GM12878 (cell line): ENCODE measurements around the gene GZMB. TPM values are rescaled to one million over a fixed set of nuclear protein-coding genes. Genes with fewer than 3 reads are reported as not detected.
A peak's percentile ranks its signal among the peaks of the same experiment; 100 is the strongest.

Source experiments
- ATAC-seq: fragments of 200-7000 bp; cut with Tn5 transposase; 3 replicates; pipeline ENCODE4 v1.9.1; 2020; ENCODE audit warnings: mild to moderate bottlenecking, moderate library complexity
- BruUV-seq: library from RNA; stranded (reverse); fragments of 400-500 nt; replicated peaks from 2 replicates; lab custom pipeline; 2021; lab: Mats Ljungman, UMichigan
- CTCF ChIA-PET: fragments of 300-600 bp; sonication (Branson Sonifier 250); formaldehyde crosslinking; extraction: SDS; loops from one replicate; lab custom pipeline; 2021; ENCODE audit warnings: inconsistent platforms; lab: Yijun Ruan, JAX
- POLR2A ChIA-PET: fragments of 350-600 bp; formaldehyde crosslinking; extraction: SDS; loops from one replicate; lab custom pipeline; 2021; ENCODE audit warnings: inconsistent platforms; lab: Charles Lee
- RAD21 ChIA-PET: fragments of 300-600 bp; sonication (Branson Sonifier 250); formaldehyde crosslinking; loops from one replicate; lab custom pipeline; 2023; ENCODE audit warnings: antibody characterized with exemption; ENCODE audit not compliant: unreplicated experiment; lab: Charles Lee
- SMC1A ChIA-PET: fragments of 300-600 bp; sonication (Branson Sonifier 250); formaldehyde crosslinking; loops from one replicate; lab custom pipeline; 2023; ENCODE audit not compliant: unreplicated experiment, uncharacterized antibody; lab: Charles Lee
- DNase-seq: peaks from one replicate; pipeline ENCODE4 v3.0.0-alpha.2; 2011; ENCODE audit warnings: low read depth, low spot score
- FAIRE-seq: peaks from 3 replicates; lab custom pipeline; 2011; peaks lifted over from hg19 to GRCh38; lab: Jason Lieb, UNC
- H2AFZ ChIP-seq: 2 replicates; pipeline ENCODE4 v1.6.0; 2011; ENCODE audit warnings: low read depth, low read length, control low read depth; ENCODE audit not compliant: control insufficient read depth
- H3K27ac ChIP-seq: 2 replicates; pipeline ENCODE4 v1.5.1; 2011; ENCODE audit warnings: control low read depth; ENCODE audit not compliant: control insufficient read depth, insufficient read depth
- H3K27me3 ChIP-seq, 2 experiments: replicated peaks in 1 of 2; 2 replicates each; pipeline versions ENCODE4 v1.6.0 to v1.6.1; 2011; ENCODE audit warnings: low read length in 1 of 2; ENCODE audit not compliant: control insufficient read depth in 2 of 2, insufficient read depth in 2 of 2
- H3K36me3 ChIP-seq, 2 experiments: 2 replicates each; pipeline ENCODE4 v1.5.1; 2011; ENCODE audit warnings: low read length in 1 of 2; ENCODE audit not compliant: control insufficient read depth in 2 of 2, insufficient read depth in 2 of 2
- H3K4me1 ChIP-seq: 2 replicates; pipeline ENCODE4 v1.6.1; 2011; ENCODE audit warnings: mild to moderate bottlenecking, low read length, moderate library complexity, mixed read lengths; ENCODE audit not compliant: control insufficient read depth, insufficient read depth
- H3K4me2 ChIP-seq: 2 replicates; pipeline ENCODE4 v1.6.0; 2011; ENCODE audit warnings: control low read depth; ENCODE audit not compliant: control insufficient read depth, insufficient read depth
- H3K4me3 ChIP-seq: fragments of 200-600 bp; sonication (generic); 2 replicates; pipeline ENCODE4 v1.5.1; 2016
- H3K79me2 ChIP-seq: 2 replicates; pipeline ENCODE4 v1.6.0; 2011; ENCODE audit warnings: low read length; ENCODE audit not compliant: control insufficient read depth, insufficient read depth
- H3K9ac ChIP-seq: 2 replicates; pipeline ENCODE4 v1.8.0; 2011; ENCODE audit warnings: low read length, control low read depth, mixed read lengths; ENCODE audit not compliant: control insufficient read depth, insufficient read depth
- H3K9me3 ChIP-seq: replicated peaks from 3 replicates; pipeline ENCODE4 v1.5.1; 2011; ENCODE audit warnings: mild to moderate bottlenecking, low read length; ENCODE audit not compliant: control insufficient read depth, insufficient read depth
- H4K20me1 ChIP-seq: 2 replicates; pipeline ENCODE4 v1.6.0; 2011; ENCODE audit not compliant: control insufficient read depth, insufficient read depth
- ATF2 ChIP-seq: IDR thresholded peaks from 2 replicates; pipeline ENCODE4 v1.6.1; 2012; ENCODE audit warnings: low read length, inconsistent platforms
- BCLAF1 ChIP-seq: fragments of 450-650 bp; IDR thresholded peaks from 2 replicates; pipeline ENCODE4 v1.6.1; 2017; ENCODE audit warnings: antibody characterized with exemption, mild to moderate bottlenecking, moderate library complexity
- CBX5 ChIP-seq: sonication (generic); IDR thresholded peaks from 2 replicates; pipeline ENCODE4 v1.6.1; 2016; ENCODE audit warnings: low read depth, moderate library complexity, mild to moderate bottlenecking, inconsistent platforms
- CREB1 ChIP-seq: IDR thresholded peaks from 2 replicates; pipeline ENCODE4 v1.6.1; 2012; ENCODE audit warnings: low read depth, mild to moderate bottlenecking, inconsistent platforms
- E2F4 ChIP-seq: IDR thresholded peaks from 2 replicates; pipeline ENCODE4 v1.6.1; 2012; ENCODE audit warnings: low read depth, low read length, improper control_type of control experiment
- EED ChIP-seq: sonication (generic); IDR thresholded peaks from 2 replicates; pipeline ENCODE4 v1.6.1; 2016; ENCODE audit warnings: antibody characterized with exemption, low read depth
- GATAD2B ChIP-seq: fragments of 450-650 bp; conservative IDR thresholded peaks from 2 replicates; pipeline ENCODE4 v1.6.1; 2017; ENCODE audit warnings: low read depth, mild to moderate bottlenecking, moderate library complexity
- KDM1A ChIP-seq: fragments of 200-600 bp; sonication (generic); IDR thresholded peaks from 2 replicates; pipeline ENCODE4 v1.6.1; 2016; ENCODE audit warnings: borderline replicate concordance
- MYB ChIP-seq: fragments of 150-350 bp; IDR thresholded peaks from 2 replicates; pipeline ENCODE4 v1.6.1; 2014; ENCODE audit warnings: mild to moderate bottlenecking, low read depth, low read length, borderline replicate concordance
- NFXL1 ChIP-seq: fragments of 450-650 bp; IDR thresholded peaks from 2 replicates; pipeline ENCODE4 v1.6.1; 2017; ENCODE audit warnings: antibody characterized with exemption, mild to moderate bottlenecking, borderline replicate concordance
- RAD21 ChIP-seq: IDR thresholded peaks from 2 replicates; pipeline ENCODE4 v1.6.1; 2011; ENCODE audit warnings: mild to moderate bottlenecking, low read depth, low read length, moderate library complexity; ENCODE audit not compliant: insufficient read depth
- SMAD5 ChIP-seq: IDR thresholded peaks from 2 replicates; pipeline ENCODE4 v1.6.1; 2016; ENCODE audit warnings: antibody characterized with exemption, low read depth
- TARDBP ChIP-seq: IDR thresholded peaks from 2 replicates; pipeline ENCODE4 v1.6.1; 2016; ENCODE audit warnings: borderline replicate concordance
- ZNF384 ChIP-seq: IDR thresholded peaks from 2 replicates; pipeline ENCODE4 v1.6.1; 2012; ENCODE audit warnings: low read depth, mild to moderate bottlenecking, low read length, improper control_type of control experiment, borderline replicate concordance
- in situ Hi-C: fragments of 300-500 bp; cut with MboI; formaldehyde crosslinking; loops from 9 replicates; pipeline ENCODE4 v1.14.3; 2018; ENCODE audit warnings: mixed read lengths
- intact Hi-C: fragments of 100-400 bp; cut with micrococcal nuclease; formaldehyde crosslinking; loops from one replicate; pipeline ENCODE4 v1.14.2; 2022; ENCODE audit not compliant: unreplicated experiment
- polyA plus RNA-seq, 11 experiments: library from polyadenylated mRNA; depleted of rRNA in 4 of 11; unstranded in 6 of 11; stranded (reverse) in 5 of 11; fragments of >200 nt; fragmentation: Nextera tagmentation in 4 of 11; fragmentation: Illumina TruSeq in 1 of 11; extraction: Ambion mirVana in 4 of 11; extraction: Trizol in 1 of 11; gene quantifications; 1 replicate in 1 of 11; 2 replicates in 10 of 11; pipeline versions ENCODE4 v1.2.1 to v1.2.3, GENCODE V29; 2011 to 2016; ENCODE audit warnings: inconsistent platforms in 2 of 11, missing spikeins in 2 of 11, low read depth in 1 of 11
- total RNA-seq, 4 experiments: library from RNA; depleted of rRNA in 3 of 4; stranded (reverse); fragments of >200 nt in 3 of 4; fragmentation: Illumina TruSeq in 1 of 4; extraction: Trizol in 1 of 4; gene quantifications; 2 replicates each; pipeline versions ENCODE4 v1.2.1 to v1.2.3, GENCODE V29; 2013 to 2021

GZMB gene
- total and polyA plus RNA-seq, 10 of the 15 experiments (the other 5 are each of a cell fraction or from before 2014, with no cell fraction given) = 0.19 to 0.87 (median 0.38) TPM; not detected in 7

DNA sequence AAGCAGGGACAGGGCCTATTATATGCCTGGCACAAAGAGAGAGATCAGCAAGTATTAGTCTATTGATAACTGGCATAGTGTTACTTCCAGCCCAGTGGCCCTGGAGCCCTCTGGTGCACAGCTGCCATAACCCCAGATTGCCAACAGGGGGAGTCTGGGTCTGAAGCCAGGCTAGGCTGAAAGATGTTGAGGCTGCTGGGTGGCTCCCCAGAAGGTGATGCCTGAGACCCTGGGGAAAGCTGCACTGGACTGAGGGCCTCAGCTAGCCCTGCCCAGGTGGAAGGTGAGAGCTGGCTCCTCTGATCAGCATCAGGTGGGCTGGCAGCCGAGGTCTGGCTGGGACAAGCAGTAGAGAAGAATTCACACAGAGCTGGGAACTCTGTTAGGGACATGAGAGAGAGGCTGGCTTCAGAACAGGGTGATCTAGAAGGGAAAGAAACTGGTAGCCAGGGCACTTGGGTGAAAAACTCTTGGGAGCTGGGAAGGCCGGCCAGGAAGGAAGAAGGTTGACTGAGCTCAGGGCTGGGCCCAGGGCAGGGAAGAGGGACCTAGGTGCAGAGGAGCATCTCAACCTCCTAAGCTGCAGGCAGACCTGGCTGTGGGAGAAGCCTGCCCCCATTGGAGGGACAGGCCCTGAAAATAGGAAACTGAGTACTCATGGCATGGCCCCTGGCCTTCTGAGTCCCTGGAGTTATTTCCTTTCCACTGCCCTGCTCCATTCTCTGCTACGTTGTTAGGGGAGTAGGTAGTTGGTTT lies 28.4 kb downstream of the GZMB start (continued):
- TF ChIP-seq BCLAF1 (no peak), RAD21 (peak; percentile 93)

DNA sequence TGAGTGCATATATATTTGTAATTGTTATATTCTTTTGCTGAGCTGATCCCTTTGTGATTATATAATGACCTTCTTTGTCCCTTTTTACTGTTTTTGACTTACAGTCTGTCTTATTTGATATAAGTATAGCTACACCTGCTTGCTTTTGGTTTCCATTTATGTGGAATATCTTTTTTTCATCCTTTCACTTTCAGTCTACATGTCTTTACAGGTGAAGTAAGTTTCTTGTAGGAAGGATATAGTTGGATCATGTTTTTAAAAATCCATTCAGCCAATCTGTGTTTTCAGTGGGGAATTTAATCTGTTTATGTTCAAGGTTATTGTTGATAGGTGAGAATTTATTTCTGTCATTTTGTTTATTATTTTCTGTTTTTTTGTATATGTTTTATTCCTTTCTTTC lies 36.6 kb downstream of the GZMB start:
- H3K9ac ChIP-seq = no peak overlapping the region
- intact Hi-C loops (no loop called here), in situ Hi-C loops (no loop called here)
- H3K27me3 ChIP-seq = no peaks in the 10 kb centered on the region
- no peaks in the 10 kb centered on the region for H3K4me1 ChIP-seq
- no peak overlapping the region for H2AFZ ChIP-seq
- H3K79me2 ChIP-seq = no peaks in the 10 kb centered on the region
- ChIA-PET CTCF (interaction anchor here (0.9 to 2.4 kb wide), 2 partner anchors 8 to 11 kb away, joined by 3 to 8 read pairs; no protein-coding TSS in a partner anchor), POLR2A (no interaction called here), RAD21 (no interaction called here), SMC1A (no interaction called here)
- DNase-seq (no peak), FAIRE-seq (peak; percentile 44), ATAC-seq (no peak)
- no peaks in the 10 kb centered on the region for H3K36me3 ChIP-seq
- peaks cover 3% of the 10 kb centered on the region; the same call in 1 of the 3 replicates for H3K9me3 ChIP-seq
- no peak overlapping the region for H3K4me3 ChIP-seq
- H3K27ac ChIP-seq = no peak overlapping the region
- TF ChIP-seq SMAD5 (no peak), KDM1A (no peak), E2F4 (no peak), MYB (no peak), TARDBP (no peak), GATAD2B (no peak), ZNF384 (no peak), ATF2 (no peak), CBX5 (no peak), NFXL1 (no peak), EED (no peak), CREB1 (no peak)
- H4K20me1 ChIP-seq = no peaks in the 10 kb centered on the region
- no peak overlapping the region for H3K4me2 ChIP-seq
- BruUV-seq = no TSS peak
